ENCODE results near the gene MBNL2.

The MBNL2 gene

DNA sequence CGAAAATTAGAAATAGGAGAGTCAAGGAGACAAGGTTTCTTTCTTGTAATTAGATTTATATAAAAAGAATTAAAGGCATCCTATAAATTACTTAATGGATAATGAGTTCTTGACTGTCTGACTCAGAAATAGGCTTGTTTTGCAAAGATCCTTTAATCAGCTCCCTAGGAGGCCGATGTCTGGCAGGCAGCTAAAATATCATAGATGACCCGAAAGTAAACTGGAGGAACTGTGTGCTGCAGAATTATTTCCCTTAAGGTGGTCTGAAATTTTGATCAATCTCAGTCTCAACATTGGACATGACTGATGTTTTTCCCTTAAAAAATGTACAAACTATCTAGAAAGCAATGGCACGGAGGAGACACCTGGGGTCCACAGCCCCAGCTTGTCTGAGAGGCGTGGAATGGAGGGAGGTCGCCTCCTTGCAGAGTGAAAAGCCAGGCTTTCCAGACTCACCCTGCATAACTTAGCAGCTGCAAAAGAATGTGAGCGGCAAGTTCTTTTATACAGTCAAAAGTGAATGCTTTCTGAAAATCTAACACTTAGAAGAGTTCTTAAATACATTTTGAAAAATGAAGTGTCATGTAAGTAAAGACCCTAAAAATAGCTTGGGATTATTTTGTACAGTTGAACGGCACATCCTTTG, 44.8 kb downstream of the MBNL2 start:
- in situ Hi-C loops (cut with HindIII; ENCODE audit: low sequenced_read_pairs) = no loop called here

GRCh38 chr13:97267418-97268059, 45.4 kb downstream of the MBNL2 start:
- in situ Hi-C loops (cut with HindIII; ENCODE audit: low sequenced_read_pairs) = no loop called here

DNA sequence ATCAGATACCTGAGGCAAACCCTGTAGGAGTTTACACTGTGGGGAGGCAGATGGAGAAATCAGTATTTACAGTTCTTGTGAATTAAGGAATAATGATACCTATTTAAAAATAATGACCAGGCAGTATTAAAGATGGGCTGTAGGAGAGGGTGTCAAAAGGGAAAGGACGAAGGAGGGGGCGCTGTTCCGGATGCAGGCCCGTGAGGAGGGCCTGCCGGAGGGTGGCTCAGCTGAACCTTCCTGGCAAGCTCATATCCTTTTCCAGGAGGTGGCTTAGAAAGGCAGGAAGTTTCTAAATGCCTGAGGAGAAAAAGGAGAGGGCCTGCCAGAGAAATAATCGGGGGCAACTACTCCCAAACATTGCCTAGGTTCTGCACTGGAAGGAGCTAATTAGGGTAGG, 46.6 kb downstream of the MBNL2 start:
- in situ Hi-C loops (cut with HindIII; ENCODE audit: low sequenced_read_pairs) = no loop called here

DNA sequence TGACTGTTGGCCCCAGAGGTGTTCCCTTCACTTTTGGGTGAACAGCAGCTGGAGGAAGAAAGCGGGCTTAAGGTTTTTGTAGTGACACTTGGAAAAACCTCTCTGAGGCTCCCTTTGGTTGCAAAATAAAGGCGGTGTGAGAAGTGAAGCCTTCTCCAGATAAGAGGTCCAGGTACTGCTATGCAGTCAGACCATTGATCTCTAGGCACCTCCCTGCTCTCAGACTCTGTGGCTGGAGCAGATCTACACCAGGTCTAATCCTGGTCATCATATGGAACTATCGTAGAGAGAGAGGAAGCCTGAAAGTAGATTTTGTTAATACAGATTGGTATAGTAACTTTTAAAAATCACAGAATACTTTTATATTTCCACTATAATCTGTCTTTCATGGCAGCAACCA, 47.5 kb downstream of the MBNL2 start:
- in situ Hi-C loops (cut with HindIII; ENCODE audit: low sequenced_read_pairs) = loop anchor here (5.0 kb wide), 1 partner anchor 32 kb away; no protein-coding TSS in a partner anchor

DNA sequence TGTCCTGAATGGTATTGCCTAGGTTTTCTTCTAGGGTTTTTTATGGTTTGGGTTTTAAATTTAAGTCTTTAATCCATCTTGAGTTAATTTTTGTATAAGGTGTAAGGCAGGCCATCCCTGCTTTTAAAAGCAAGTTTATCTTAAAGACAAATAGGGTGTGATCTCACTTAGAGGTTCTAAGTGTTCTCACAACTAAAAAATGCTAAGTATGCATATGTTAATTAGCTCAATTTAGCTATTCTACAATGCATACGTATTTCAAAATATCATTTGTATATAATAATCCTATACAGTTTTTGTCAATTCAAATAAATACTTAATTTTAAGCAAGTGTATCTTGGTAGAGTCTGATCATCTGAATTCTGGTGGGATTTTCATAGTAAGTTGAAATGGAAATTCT, 50.4 kb downstream of the MBNL2 start:
- in situ Hi-C loops (cut with HindIII; ENCODE audit: low sequenced_read_pairs) = loop anchor here (5.0 kb wide), 1 partner anchor 35 kb away; no protein-coding TSS in a partner anchor

GRCh38 chr13:97273341-97273831, 51.3 kb downstream of the MBNL2 start:
- in situ Hi-C loops (cut with HindIII; ENCODE audit: low sequenced_read_pairs) = loop anchor here (5.0 kb wide), 1 partner anchor 36 kb away; no protein-coding TSS in a partner anchor

GRCh38 chr13:97274829-97275649, 52.9 kb downstream of the MBNL2 start:
- in situ Hi-C loops (cut with HindIII; ENCODE audit: low sequenced_read_pairs) = loop anchor here (5.0 kb wide), 1 partner anchor 38 kb away; no protein-coding TSS in a partner anchor

DNA sequence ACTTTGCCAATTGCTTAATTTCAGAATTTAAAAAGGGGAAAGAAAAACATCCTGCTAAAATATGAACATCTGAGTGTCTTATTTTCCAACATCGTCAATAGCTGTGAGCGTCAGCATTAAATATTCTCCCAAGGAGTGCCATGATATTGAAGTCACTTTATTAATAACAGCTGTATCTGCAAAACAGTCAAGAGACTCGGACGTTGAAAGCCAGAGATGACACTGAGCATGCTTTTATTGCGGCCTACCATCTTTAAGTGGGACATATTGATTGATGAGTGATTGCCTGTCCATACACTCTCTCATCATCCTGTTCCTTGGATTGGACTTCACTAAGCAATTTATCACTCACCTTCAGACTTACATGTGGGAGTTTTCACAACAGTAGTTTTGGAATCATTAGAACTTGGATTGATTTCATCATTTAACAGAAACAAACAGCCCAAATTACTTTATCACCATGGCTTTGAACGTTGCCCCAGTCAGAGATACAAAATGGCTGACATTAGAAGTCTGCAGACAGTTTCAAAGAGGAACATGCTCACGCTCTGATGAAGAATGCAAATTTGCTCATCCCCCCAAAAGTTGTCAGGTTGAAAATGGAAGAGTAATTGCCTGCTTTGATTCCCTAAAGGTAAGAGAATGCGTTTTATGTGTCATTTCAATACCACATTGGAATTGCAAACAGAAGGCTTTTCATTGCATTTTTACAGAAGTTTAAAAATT, 53.8 kb downstream of the MBNL2 start:
- in situ Hi-C loops (cut with HindIII; ENCODE audit: low sequenced_read_pairs) = no loop called here

DNA sequence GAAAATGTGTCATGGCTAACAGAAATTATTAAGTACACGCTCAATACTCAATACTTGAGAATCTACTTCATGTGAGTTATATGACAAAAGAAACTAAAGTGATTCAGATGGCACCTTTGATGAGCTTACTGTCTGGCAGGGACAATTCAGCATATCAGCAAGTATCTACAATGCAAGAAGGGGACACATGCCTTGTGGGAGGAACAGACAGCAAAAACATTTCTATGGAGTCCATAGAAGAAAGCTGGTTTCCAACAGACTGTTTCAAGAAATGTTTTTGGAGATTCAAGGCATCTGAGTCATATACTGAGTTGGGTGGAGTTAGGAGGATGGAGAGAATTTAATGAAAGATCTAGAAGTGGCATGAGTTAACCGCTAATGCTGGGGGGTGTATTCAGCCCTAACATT, 54.7 kb downstream of the MBNL2 start:
- in situ Hi-C loops (cut with HindIII; ENCODE audit: low sequenced_read_pairs) = no loop called here

DNA sequence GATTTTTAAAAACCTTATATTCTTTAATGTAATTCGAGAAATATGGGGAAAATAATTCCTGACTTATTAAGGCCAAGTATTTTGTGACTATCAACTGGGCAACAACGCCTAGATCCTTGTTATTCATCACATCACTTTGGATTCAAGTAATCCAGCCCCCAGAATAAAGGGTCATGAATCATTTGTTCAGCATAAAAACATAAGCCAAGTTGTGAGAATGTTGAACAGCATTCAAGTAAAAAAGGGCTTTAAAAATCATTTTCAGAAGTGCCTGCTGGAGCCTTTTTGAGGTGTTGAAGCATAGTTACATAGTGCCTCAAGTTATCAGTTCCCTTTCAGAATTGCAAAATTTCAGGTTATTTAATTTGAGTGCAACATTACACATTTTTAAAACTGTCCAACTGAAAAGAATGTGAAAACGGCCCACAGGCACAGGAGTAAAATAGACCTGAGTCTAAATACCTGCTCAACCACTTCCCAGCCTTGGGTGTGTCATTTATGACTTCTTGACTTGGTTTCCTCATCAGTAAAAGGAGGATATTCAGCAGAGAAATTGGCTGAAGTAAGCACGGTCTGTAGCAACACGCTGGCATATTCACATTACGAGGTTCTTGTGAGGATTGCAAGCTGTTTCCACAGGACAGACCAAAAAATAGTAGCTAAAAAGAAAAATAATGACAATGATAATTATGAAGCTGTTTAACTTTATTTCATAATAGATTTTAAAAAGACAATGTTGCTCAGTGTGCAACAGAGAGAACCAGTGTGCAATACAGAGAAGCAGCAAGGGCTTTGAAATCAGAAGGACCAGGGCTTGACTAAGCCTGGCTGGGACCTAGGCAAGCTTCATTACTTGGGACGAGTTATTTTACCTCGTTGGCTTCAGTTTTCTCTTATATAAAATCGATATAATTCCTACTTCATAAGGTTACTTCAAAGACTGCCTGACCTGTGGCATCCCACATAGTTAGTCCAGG, 56.6 kb downstream of the MBNL2 start:
- in situ Hi-C loops (cut with HindIII; ENCODE audit: low sequenced_read_pairs) = no loop called here

GRCh38 chr13:97279913-97280312, 57.8 kb downstream of the MBNL2 start:
- in situ Hi-C loops (cut with HindIII; ENCODE audit: low sequenced_read_pairs) = no loop called here

DNA sequence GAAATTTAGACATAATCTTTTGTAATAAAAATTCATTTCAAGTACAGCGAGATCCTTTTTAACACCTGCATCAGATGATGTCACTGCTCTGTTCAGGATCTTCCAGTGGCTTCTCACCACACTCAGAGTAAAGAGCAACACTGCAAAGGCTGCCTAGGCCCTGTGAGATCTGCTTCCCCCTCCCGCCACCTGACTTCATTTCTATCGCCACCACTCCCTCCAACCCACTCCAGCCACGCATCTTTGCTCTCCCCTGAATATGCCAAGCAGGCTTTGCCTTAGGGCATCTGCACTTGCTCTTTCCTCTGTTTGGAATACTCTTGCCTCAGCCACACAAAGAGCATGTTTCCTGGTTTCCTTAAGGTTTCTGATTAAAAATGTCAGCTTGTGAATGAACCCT, 58.3 kb downstream of the MBNL2 start:
- in situ Hi-C loops (cut with HindIII; ENCODE audit: low sequenced_read_pairs) = no loop called here

- in situ Hi-C loops (cut with HindIII; ENCODE audit: low sequenced_read_pairs) = no loop called here
Measured at GRCh38 chr13:97281028-97281427, 58.9 kb downstream of the MBNL2 start.

DNA sequence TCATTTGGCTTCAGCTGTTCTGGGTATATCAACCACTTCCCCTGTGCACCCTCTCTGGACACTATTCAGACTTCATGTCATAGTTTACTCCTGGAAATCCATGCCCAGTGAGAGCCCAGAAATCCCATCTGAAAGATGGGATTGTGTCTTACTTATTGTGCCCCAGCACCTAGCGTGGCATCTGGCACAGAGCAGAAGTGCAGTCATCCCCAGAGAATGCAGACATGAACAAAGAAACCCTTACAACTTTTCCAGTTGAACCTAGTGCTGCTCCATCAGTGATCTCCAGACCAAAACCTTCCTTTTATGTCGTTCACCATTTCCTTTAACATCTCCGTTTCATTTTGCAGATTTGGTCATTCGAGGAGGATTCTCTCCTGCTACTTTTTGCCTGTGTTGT, 60.6 kb downstream of the MBNL2 start:
- in situ Hi-C loops (cut with HindIII; ENCODE audit: low sequenced_read_pairs) = no loop called here

DNA sequence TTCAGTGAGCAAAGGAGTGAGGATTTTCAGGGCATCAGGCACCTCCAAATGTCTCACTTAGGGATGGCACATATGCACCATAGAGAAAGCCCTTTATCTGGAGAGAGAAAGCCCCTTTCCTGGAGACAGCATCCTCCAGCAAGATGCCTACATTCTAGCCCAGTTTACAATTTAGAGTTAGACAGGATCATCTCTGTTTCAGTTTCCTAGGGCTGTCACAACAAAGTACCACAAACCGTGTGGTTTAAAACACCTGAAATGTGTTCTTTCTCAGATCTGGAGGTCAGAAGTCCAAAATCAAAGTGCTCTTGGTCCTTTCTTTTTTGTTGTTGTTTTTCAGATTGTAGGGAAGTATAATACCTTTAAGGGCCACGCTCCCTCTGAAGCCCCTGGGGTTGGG, 61.8 kb downstream of the MBNL2 start:
- in situ Hi-C loops (cut with HindIII; ENCODE audit: low sequenced_read_pairs) = no loop called here

- in situ Hi-C loops (cut with HindIII; ENCODE audit: low sequenced_read_pairs) = no loop called here
Measured at GRCh38 chr13:97284558-97284957, 62.4 kb downstream of the MBNL2 start.

- in situ Hi-C loops (cut with HindIII; ENCODE audit: low sequenced_read_pairs) = no loop called here
Measured at GRCh38 chr13:97285221-97285955, 63.3 kb downstream of the MBNL2 start.

DNA sequence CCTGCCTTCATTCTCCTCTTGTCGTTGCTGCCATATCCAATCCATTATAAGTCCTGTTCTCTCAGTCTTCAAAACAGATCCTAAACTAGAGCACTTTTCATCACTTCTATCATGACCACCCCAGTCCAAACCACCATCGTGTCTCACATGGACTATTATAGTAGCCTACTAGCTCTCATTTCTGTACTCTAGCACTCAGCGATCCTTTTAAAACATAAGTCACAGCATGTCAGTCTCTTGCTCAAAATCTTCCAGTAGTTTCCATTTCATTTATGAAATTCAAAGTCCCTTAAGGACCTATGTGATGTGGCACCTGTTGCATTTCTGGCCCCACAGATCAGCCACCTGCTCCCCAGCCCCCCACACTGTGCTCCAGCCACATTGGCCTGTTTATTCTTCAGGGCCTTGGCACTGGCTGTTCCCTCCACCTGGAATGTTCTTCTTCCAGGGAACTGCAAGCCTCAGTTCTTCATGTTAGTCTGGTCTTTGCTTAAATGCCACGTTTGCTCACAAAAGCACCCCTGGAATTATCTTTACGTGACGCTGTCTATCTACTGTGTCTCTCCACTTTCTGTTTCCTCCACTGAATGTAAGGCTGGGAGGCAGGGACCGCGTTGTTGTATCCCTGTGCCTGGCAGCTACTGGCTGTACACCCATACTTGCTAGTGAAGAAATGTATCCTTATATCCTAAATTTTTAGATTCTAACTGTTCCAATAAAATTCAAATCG, 64.3 kb downstream of the MBNL2 start:
- in situ Hi-C loops (cut with HindIII; ENCODE audit: low sequenced_read_pairs) = no loop called here

DNA sequence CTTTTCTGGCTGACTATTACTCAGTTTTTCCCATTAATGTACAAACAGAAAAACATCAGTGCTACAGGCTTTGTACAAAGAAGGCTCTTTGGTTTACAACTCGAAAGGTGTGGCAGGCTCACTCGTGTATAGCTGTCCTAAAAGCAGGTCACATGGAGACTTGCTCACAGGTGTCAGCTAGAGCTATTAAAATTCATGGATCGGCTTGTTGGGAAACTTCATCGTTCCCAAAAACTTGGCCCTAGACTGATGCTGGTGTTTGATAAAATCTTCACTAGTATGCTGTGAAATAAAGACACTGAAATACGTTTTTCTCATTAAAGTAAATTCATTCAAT, 64.9 kb downstream of the MBNL2 start:
- in situ Hi-C loops (cut with HindIII; ENCODE audit: low sequenced_read_pairs) = no loop called here

Measured in endothelial cell of hepatic sinusoid (primary cell).